HL-60 (cell line): ENCODE data around the gene MOB3B.

Experiments
- GABPA ChIP-seq: IDR thresholded peaks from 2 replicates; pipeline ENCODE4 v1.6.1; 2012; ENCODE audit warnings: low read depth
- POLR2AphosphoS5 ChIP-seq: IDR thresholded peaks from 2 replicates; pipeline ENCODE4 v1.6.1; 2012; ENCODE audit warnings: low read depth
- SPI1 ChIP-seq: IDR thresholded peaks from 2 replicates; pipeline ENCODE4 v1.6.1; 2012; ENCODE audit warnings: low read depth, mild to moderate bottlenecking, borderline replicate concordance
- TF ChIP-seq, protein P1 (sequence below): IDR thresholded peaks from one replicate; pipeline ENCODE4 v1.5.1; 2011; ENCODE audit warnings: low read length, control low read depth, inconsistent platforms; ENCODE audit not compliant: insufficient read depth
- TF ChIP-seq, protein P2 (sequence below): IDR thresholded peaks from 2 replicates; pipeline ENCODE4 v1.6.1; 2012; ENCODE audit warnings: low read depth; ENCODE audit not compliant: insufficient replicate concordance

DNA sequence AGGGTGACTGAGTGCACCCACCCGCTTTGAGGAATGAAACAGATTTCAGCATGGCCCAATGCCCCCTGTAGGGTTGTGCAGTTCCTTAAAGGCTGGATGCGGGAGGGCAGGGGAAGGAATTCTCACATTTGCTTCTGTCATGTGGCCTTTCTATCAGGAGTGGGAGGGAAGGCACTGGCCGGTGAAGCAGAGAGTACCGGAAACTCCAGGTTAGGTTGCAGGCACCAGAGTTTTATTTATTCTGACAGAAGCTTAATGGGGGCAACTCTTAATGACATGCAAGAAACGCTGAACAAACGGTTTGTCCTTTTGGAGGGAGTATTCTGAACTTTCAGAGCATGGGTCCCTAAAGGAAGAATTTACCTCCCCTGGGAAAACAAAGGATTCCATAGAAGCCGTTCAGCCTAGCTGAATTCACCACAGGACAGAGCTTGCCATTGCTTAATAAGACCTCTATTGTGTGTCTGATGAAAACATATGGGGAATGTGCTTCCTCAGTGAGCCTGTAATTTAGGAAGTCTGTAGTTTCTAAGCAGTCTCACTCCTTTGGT, 188.6 kb downstream of the MOB3B start:
- TF ChIP-seq, protein P1, sequence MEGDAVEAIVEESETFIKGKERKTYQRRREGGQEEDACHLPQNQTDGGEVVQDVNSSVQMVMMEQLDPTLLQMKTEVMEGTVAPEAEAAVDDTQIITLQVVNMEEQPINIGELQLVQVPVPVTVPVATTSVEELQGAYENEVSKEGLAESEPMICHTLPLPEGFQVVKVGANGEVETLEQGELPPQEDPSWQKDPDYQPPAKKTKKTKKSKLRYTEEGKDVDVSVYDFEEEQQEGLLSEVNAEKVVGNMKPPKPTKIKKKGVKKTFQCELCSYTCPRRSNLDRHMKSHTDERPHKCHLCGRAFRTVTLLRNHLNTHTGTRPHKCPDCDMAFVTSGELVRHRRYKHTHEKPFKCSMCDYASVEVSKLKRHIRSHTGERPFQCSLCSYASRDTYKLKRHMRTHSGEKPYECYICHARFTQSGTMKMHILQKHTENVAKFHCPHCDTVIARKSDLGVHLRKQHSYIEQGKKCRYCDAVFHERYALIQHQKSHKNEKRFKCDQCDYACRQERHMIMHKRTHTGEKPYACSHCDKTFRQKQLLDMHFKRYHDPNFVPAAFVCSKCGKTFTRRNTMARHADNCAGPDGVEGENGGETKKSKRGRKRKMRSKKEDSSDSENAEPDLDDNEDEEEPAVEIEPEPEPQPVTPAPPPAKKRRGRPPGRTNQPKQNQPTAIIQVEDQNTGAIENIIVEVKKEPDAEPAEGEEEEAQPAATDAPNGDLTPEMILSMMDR = no peak
- no peak for TF ChIP-seq POLR2AphosphoS5
- TF ChIP-seq, protein P2, sequence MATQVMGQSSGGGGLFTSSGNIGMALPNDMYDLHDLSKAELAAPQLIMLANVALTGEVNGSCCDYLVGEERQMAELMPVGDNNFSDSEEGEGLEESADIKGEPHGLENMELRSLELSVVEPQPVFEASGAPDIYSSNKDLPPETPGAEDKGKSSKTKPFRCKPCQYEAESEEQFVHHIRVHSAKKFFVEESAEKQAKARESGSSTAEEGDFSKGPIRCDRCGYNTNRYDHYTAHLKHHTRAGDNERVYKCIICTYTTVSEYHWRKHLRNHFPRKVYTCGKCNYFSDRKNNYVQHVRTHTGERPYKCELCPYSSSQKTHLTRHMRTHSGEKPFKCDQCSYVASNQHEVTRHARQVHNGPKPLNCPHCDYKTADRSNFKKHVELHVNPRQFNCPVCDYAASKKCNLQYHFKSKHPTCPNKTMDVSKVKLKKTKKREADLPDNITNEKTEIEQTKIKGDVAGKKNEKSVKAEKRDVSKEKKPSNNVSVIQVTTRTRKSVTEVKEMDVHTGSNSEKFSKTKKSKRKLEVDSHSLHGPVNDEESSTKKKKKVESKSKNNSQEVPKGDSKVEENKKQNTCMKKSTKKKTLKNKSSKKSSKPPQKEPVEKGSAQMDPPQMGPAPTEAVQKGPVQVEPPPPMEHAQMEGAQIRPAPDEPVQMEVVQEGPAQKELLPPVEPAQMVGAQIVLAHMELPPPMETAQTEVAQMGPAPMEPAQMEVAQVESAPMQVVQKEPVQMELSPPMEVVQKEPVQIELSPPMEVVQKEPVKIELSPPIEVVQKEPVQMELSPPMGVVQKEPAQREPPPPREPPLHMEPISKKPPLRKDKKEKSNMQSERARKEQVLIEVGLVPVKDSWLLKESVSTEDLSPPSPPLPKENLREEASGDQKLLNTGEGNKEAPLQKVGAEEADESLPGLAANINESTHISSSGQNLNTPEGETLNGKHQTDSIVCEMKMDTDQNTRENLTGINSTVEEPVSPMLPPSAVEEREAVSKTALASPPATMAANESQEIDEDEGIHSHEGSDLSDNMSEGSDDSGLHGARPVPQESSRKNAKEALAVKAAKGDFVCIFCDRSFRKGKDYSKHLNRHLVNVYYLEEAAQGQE = no peak
- TF ChIP-seq GABPA = no peak
- TF ChIP-seq SPI1 = no peak
